ENCODE measurements around the gene COX20. TPM values are rescaled to one million over a fixed set of nuclear protein-coding genes. Genes with fewer than 3 reads are reported as not detected.

COX20 gene
- polyA plus RNA-seq, 1 donor (not counting 4 experiments of a cell fraction or from before 2014, with no cell fraction given), result 66.1 TPM

DNA sequence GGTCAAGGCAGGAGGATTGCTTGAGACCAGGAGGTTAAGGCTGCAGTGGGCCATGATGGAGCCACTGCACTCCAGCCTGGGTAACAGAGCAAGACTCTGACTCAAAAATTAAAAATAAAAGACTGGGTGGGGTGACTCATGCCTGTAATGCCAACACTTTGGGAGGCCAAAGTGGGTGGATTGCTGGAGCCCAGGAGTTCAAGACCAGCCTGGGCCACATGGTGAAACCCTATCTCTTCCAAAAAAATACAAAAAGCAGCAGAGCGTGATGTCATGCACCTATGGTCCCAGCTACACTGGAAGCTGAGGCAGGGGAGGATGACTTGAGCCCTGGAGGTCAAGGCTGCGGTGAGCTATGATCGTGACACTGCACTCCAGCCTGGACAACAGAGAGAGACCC, 44.4 kb upstream of the COX20 start:
- H3K4me2 ChIP-seq (ENCODE audit: control insufficient read depth, extremely low read depth, insufficient read depth, low read depth, low read length), result no peak overlapping the region
- dilution Hi-C loops (cut with MboI; ENCODE audit: extremely low pct_ligation_motif_present, low sequenced_read_pairs), result no loop called here

DNA sequence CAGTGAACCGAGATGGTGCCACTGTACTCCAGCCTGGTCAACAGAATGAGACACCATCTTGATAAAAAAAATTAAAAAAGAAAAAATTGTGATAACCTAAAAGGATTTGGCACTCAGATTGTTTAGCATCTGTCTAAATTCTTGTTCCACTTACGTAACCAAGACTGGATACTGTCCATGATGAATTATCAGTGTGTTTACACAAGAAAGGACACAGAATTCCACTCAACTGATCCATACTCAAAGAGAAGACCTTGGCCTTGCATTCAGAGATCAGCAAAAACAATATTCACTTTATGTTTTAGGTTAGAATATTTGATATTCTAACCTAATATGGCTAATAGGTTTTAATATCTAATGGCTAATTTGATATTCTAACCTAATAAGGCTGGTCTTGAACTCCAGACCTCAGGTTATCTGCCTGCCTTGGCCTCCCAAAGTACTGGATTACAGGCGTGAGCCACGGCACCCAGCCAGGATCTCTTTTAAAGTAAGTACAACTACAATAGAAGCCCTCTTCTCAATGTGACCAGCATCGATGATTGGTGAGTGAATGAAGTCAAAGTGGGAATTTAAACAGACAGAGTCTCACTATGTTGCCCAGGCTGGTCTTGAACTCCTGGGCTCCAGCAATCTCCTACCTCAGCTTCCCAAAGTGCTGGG, 43.1 kb upstream of the COX20 start:
- DNase-seq (ENCODE audit: low read depth, low spot score), result no peak
- Histone ChIP-seq H4K20me1 (ENCODE audit: control insufficient read depth, extremely low read depth, insufficient read depth, low read length) (no peaks in the 10 kb centered on the region), H3K27ac (ENCODE audit: control insufficient read depth, insufficient read depth, low read length) (no peak overlapping the region)

More for the DNA sequence above, 44.4 kb upstream of the COX20 start:
- no peaks in the 10 kb centered on the region for H3K9me1 ChIP-seq (ENCODE audit: control insufficient read depth, extremely low read depth, insufficient read depth, low read length)
- TF ChIP-seq EZH2 (IDR thresholded peaks at IDR 0.05; ENCODE audit: low read length), result no peak
- TF ChIP-seq, protein P1, sequence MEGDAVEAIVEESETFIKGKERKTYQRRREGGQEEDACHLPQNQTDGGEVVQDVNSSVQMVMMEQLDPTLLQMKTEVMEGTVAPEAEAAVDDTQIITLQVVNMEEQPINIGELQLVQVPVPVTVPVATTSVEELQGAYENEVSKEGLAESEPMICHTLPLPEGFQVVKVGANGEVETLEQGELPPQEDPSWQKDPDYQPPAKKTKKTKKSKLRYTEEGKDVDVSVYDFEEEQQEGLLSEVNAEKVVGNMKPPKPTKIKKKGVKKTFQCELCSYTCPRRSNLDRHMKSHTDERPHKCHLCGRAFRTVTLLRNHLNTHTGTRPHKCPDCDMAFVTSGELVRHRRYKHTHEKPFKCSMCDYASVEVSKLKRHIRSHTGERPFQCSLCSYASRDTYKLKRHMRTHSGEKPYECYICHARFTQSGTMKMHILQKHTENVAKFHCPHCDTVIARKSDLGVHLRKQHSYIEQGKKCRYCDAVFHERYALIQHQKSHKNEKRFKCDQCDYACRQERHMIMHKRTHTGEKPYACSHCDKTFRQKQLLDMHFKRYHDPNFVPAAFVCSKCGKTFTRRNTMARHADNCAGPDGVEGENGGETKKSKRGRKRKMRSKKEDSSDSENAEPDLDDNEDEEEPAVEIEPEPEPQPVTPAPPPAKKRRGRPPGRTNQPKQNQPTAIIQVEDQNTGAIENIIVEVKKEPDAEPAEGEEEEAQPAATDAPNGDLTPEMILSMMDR (optimal IDR thresholded peaks at IDR 0.05 in 1 of 3, IDR thresholded peaks at IDR 0.05 in 1 of 3, conservative IDR thresholded peaks at IDR 0.05 in 1 of 3; ENCODE audit: extremely low read depth in 1 of 3, insufficient read depth in 2 of 3, low read length in 3 of 3), result no peak
- FAIRE-seq (no peak), DNase-seq (ENCODE audit: low read depth, low spot score) (no peak)
- no peak overlapping the region for H3K4me3 ChIP-seq (ENCODE audit: control insufficient read depth in 2 of 3, extremely low read depth in 1 of 3, insufficient read depth in 2 of 3, low read depth in 1 of 3, low read length in 3 of 3)
- H3K27ac ChIP-seq (ENCODE audit: control insufficient read depth, insufficient read depth, low read length), result no peak overlapping the region
- H3K79me2 ChIP-seq (ENCODE audit: control insufficient read depth, insufficient read depth, low read length), result no peaks in the 10 kb centered on the region
- H3K9ac ChIP-seq (ENCODE audit: control insufficient read depth, extremely low read depth, insufficient read depth, low read length), result no peak overlapping the region
- no peaks in the 10 kb centered on the region for H4K20me1 ChIP-seq (ENCODE audit: control insufficient read depth, extremely low read depth, insufficient read depth, low read length)
- no peaks in the 10 kb centered on the region for H3K4me1 ChIP-seq (ENCODE audit: control insufficient read depth, extremely low read depth, insufficient read depth, low read length)
- no peaks in the 10 kb centered on the region for H3K36me3 ChIP-seq (ENCODE audit: control insufficient read depth in 2 of 2, extremely low read depth in 1 of 2, insufficient read depth in 2 of 2, low read length in 2 of 2)
- no peak overlapping the region for H2AFZ ChIP-seq (ENCODE audit: control insufficient read depth, low read length)
- no peaks in the 10 kb centered on the region for H3K9me3 ChIP-seq (ENCODE audit: control insufficient read depth, low read depth, low read length)
- H3K27me3 ChIP-seq (ENCODE audit: control insufficient read depth, extremely low read depth, insufficient read depth, low read length), result no peaks in the 10 kb centered on the region

More for the DNA sequence above, 43.1 kb upstream of the COX20 start:
- Histone ChIP-seq H3K9me1 (ENCODE audit: control insufficient read depth, extremely low read depth, insufficient read depth, low read length) (no peaks in the 10 kb centered on the region), H3K79me2 (ENCODE audit: control insufficient read depth, insufficient read depth, low read length) (no peaks in the 10 kb centered on the region), H3K9ac (ENCODE audit: control insufficient read depth, extremely low read depth, insufficient read depth, low read length) (no peak overlapping the region), H3K4me2 (ENCODE audit: control insufficient read depth, extremely low read depth, insufficient read depth, low read depth, low read length) (no peak overlapping the region), H3K4me3 (ENCODE audit: control insufficient read depth in 2 of 3, extremely low read depth in 1 of 3, insufficient read depth in 2 of 3, low read depth in 1 of 3, low read length in 3 of 3) (no peak overlapping the region), H3K9me3 (ENCODE audit: control insufficient read depth, low read depth, low read length) (no peaks in the 10 kb centered on the region), H3K27me3 (ENCODE audit: control insufficient read depth, extremely low read depth, insufficient read depth, low read length) (no peaks in the 10 kb centered on the region), H2AFZ (ENCODE audit: control insufficient read depth, low read length) (no peak overlapping the region), H3K4me1 (ENCODE audit: control insufficient read depth, extremely low read depth, insufficient read depth, low read length) (no peaks in the 10 kb centered on the region), H3K36me3 (ENCODE audit: control insufficient read depth in 2 of 2, extremely low read depth in 1 of 2, insufficient read depth in 2 of 2, low read length in 2 of 2) (no peaks in the 10 kb centered on the region)
- TF ChIP-seq, protein P1 (optimal IDR thresholded peaks at IDR 0.05 in 1 of 3, IDR thresholded peaks at IDR 0.05 in 1 of 3, conservative IDR thresholded peaks at IDR 0.05 in 1 of 3; ENCODE audit: extremely low read depth in 1 of 3, insufficient read depth in 2 of 3, low read length in 3 of 3), result no peak
- TF ChIP-seq EZH2 (IDR thresholded peaks at IDR 0.05; ENCODE audit: low read length), result no peak
- dilution Hi-C loops (cut with MboI; ENCODE audit: extremely low pct_ligation_motif_present, low sequenced_read_pairs), result no loop called here
- no peak for FAIRE-seq

Data from keratinocyte (primary cell).